Hippocampal formation (tissue), 2 donors: Measurements from ENCODE around the gene SLC25A28.

Experiments
- DNase-seq, 2 donors: peaks; one replicate each; lab custom pipeline; 2025; lab: John Stamatoyannopoulos, UW

Gene SLC25A28

GRCh38 chr10:99619851-99620710 lies at the start of gene SLC25A28:
TSS of gene SLC25A28 (minus strand) at chr10:99620439. CDS start at chr10:99620335, 104 bp downstream.
- DNase-seq: peak; percentile 99 to 100

DNA sequence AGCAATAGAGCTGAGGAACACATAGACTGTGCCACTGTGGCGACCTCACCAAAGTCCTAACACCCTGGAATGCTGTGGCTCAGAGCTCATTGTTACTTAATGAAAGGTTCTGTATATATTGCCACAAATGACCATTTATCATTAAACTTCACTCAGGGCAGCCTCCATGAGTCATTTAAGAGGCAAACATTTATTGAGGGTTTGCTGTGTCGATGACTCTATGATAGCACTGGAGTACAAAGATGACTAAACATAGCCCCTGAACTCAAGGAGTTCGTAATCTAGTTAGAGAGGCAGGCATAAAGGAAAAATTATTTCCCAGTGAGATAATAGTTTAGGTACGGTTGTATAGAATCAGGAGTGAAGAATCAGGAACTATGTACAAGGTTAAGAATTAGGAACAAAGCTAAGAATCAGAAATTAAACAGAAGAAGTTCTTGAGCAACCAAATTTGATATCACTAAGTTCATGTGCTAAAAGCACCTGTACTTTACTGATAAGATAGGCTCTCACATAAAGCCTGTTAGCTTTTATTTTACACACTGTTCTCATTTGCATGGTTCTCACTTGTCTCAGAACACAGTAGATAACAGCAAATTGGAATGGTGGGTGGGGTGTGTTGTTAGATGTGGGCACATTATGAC lies 47.0 kb upstream of the SLC25A28 start:
- DNase-seq: no peak

DNA sequence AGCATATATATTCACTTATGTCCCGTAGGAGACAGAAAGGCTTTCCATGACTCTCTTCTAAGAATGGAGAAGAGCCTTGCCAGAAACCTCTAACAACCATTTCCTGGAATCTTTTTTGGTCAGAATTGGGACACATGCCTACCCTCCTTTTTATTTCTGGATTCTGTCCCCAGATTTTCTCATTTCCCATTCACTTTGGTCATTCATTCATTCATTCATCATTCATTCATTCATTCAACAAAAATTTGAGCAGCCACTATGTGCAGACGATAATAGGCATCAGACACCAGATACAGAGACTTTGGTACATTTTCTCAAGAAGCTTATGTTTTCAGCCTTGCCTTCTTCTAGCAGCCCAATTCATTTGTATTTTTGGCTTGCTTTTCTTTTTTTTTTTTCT lies 45.1 kb upstream of the SLC25A28 start:
- DNase-seq: no peak

- no peak for DNase-seq
Observed at GRCh38 chr10:99661377-99661763, 41.1 kb upstream of the SLC25A28 start.

DNA sequence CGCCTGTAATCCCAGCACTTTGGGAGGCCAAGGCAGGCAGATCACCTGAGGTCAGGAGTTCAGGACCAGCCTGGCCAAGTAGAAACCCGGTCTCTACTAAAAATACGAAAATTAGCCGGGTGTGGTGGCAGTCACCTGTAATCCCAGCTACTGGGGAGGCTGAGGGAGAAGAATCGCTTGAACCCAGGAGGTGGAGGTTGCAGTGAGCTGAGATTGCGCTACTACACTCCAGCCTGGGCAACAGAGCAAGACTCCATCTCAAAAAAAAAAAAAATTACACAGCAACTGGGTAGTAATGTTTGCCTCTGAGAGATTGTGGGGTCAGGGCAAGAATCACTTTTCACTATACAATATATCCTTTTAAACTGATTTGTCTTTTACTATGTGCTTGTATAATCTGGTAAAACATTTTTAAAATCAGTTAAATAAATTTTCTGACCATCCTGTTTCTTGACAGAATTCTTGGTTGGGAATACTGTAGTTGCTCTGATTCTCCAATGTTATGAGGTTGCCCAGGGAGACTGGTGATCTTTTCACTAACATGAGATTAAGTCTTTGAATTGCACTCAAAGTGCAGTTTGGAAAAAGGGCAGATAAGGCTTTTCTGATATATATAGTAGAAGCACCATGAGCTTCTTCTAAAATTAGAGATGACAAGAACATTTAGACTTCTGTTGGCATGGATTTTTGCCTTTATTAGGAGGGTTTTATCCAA lies 40.6 kb upstream of the SLC25A28 start:
- no peak for DNase-seq

GRCh38 chr10:99659868-99660366 lies 39.7 kb upstream of the SLC25A28 start:
- no peak for DNase-seq

GRCh38 chr10:99659031-99659867 lies 39.0 kb upstream of the SLC25A28 start, which contains the start of gene ENTPD7:
TSS of gene ENTPD7 (plus strand) at chr10:99659509. CDS start at chr10:99659957, 448 bp downstream.
- peak; percentile 79 to 86 for DNase-seq

DNA sequence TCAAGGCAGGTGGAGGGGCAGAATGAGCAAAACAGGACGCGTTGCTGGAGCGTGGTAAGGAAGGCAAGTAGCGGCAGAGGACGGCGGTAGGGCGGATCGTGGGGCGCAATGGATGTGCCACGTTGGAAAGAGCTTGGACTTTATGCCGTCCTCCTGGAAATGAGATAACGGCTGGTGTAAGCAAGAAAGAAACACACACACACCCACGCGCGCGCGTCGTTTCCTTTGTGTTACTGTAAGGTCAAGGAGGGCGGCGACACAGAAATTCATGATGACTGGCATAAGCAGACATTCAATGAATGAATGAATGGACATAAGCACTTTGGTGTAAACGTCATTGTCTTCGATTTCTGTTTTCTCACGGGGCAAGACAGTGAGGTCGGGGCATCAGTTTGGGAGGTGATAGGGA lies 38.4 kb upstream of the SLC25A28 start:
- no peak for DNase-seq

- DNase-seq: no peak
Observed at GRCh38 chr10:99656199-99657064, 36.2 kb upstream of the SLC25A28 start.

DNA sequence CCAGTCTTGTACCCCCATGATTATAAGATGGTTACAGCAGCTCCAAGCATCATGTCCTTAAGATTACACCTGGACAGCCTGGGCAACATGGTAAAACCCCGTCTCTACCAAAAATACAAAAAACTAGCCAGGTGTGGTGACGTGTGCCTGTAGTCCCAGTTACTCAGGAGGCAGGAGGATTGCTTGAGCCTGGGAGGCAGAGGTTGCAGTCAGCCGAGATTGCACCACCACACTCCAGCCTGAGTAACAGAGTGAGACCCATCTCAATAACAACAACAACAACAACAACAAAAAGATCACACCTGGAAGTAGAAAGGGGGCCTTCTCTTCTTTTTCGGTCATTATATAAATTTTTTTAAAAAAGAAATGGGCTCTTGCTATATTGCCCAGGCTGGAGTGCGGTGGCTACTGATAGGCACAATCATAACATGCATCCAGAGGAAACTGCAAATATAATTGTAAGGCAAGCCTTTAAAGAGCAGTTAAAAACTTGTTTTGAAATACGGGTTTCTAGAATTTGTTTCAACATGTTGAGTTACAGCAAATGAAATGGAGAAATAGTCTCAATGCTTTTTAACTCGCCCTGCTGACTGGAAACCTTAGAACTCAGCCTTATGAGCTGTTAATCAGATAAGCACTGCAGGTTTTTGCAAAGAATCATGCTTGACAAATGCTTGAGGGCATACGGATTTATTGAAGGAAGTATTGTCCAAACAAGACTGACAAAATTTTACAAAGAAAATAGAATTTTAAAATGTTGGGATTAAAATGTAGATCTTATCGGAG lies 34.3 kb upstream of the SLC25A28 start:
- DNase-seq: no peak

DNA sequence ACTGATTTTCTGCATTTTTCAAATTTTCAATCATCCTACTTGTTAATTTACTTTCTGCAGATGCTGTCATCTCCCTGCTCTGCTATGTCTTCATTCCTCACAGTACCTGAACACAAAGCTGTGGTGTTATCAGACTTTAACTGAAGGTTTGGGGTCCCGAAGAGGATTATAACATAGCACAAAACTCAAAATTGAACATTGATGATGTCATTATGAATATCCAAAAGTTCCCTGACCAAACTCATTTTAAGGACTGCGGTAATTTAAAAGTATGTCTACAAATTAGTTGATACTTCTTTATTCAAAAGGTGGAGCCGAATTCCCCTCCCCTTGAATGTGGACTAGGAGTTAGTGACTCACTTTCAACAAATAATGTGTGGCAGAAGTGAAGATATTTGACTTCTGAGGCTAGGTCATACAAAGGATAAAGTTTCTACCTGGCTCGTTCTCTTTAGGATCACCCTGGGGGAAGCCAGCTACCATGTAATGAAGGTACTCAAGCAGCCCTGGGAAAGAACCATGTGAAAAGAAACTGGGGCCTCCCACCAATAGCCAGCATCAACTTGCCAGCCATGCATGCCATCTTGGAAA lies 32.7 kb upstream of the SLC25A28 start:
- DNase-seq: no peak

- DNase-seq: no peak
Observed at GRCh38 chr10:99648717-99649116, 28.5 kb upstream of the SLC25A28 start.

DNA sequence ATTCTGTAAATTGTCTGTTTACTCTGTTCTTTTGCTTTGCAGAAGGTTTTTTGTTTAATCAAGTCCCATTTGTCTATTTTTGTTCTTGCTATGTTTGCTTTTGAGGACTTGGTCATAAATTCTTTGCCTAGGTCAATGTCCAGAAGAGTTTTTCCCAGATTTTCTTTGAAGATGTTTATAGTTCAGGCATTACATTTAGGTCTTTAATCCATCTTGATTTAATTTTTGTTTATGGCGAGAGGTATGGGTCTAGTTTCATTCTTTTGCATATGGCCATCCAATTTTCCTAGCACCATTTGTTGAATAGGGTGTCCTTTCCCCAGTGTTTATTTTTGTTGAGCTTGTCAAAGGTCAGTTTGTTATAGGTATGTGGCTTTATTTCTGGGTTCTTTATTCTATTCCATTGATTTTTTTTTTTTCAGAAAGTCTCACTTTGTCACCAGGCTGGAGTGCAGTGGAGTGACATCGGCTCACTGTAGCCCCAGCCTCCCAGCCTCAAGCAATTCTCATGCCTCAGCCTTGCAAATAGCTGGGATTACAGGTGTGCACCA lies 27.4 kb upstream of the SLC25A28 start:
- DNase-seq: no peak

DNA sequence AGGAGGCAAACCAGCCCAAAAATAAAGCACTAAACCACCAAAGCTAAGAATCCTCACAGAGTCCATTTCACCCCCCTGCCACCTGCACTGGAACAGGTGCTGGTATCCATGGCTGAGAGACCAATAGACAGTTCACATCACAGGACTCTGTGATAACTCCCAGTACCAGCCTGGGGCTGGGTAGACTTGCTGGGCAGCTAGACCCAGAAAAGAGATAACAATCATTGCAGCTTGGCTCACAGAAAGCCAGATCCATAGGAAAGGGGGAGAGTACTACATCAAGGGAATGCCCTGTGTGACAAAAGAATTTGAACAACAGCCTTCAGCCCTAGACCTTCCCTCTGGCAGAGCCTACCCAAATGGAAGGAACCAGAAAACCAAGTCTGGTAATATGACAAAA lies 13.6 kb upstream of the SLC25A28 start:
- no peak for DNase-seq

- DNase-seq: no peak
Observed at GRCh38 chr10:99631496-99631895, 11.3 kb upstream of the SLC25A28 start.

GRCh38 chr10:99630991-99631390 lies 10.8 kb upstream of the SLC25A28 start:
- no peak for DNase-seq

- DNase-seq: no peak
Observed at GRCh38 chr10:99630433-99630832, 10.2 kb upstream of the SLC25A28 start.

GRCh38 chr10:99629625-99629978 lies 9.4 kb upstream of the SLC25A28 start:
- no peak for DNase-seq
